ENCODE data around the gene RYR1.
"Not testable (repeated sequence)": the region's sequence is repeated elsewhere in the genome, so short reads cannot be mapped to it uniquely, and the experiment has no call there.

Gene RYR1

GRCh38 chr19:38577826-38578225 lies 144.3 kb downstream of the RYR1 start:
- no peak for DNase-seq

DNA sequence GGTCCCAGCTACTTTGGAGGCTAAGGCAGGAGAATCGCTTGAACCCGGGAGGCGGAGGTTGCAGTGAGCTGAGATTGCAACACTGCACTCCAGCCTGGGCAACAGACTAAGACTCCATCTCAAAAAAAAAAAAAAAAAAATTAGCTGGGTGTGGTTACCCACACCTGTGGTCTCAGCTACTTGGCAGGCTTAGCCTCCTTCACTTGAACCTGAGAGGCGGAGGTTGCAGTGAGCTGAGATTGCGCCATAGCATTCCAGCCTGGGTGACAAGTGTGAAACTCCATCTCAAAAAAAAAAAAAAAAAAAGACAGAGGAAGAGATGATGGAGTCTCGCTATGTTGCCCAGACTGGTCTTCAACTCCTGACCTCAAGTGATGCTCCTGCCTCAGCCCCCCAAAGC lies 145.8 kb downstream of the RYR1 start:
- DNase-seq: not testable (repeated sequence)

DNA sequence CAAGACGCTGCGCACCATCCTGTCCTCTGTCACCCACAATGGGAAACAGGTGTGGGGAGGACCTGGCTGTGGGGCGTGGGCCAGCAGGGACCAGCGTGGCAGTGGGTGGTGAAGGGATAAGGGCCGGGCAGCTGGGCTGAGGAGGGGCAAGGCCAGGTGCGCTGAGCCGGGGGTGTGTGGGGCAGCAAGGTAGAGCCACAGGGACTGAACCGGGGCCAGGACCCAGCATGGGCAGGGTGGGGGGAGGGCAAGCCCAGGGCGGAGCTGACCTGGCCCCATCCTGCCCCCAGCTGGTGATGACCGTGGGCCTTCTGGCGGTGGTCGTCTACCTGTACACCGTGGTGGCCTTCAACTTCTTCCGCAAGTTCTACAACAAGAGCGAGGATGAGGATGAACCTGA lies 146.6 kb downstream of the RYR1 start:
- DNase-seq: no peak

DNA sequence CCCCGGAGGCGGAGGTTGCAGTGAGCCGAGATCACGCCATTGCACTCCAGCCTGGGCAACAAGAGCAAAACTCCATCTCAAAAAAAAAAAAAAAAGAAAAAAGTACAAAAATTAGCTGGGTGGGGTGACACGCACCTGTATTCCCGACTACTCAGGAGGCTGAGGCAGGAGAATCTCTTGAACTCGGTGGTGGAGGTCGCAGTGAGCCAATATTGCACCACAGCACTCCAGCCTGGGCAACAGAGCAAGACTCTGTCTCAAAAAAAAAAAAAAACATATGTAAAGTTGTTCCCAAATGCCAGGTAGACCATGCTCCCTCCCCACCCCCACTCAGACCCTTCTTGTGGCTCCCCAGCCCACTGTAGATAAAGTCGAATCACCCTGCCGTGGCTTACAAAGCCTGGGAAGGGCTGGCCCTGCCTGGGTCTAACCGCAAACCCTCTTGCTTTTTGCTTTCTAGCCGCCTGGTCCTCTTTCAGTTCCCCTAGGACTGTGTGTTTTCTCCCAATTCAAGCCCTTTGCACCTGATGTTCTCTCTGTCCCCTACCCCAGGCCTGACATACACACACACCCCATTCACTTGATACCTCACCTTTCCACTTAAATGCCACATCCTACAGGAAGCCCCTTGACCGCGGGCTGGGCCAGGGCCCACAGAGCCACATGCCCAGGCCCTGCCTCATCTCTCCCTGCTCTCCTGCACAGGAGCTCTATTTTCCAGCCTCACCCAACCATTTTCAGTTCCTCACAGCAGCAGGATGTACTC lies 149.9 kb downstream of the RYR1 start:
- DNase-seq: no peak

DNA sequence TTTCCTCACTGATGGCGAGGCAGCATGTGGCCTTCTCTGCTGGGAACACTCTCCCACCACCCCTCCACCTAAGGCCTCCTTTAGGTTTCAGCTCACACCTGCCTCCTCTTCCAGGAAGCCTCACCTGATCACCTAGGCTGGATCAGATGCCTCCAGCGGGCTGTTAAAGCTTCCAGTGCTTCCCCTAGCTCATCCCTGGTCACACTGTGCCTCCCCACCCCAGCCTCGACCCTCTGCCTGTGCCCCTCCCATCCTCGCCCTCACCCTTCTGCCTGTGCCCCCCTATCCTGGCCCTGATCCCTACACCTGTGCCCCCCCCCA lies 150.5 kb downstream of the RYR1 start:
- no peak for DNase-seq

- no peak for DNase-seq
These were observed 154.1 kb downstream of the RYR1 start for GRCh38 chr19:38587562-38587961.

DNA sequence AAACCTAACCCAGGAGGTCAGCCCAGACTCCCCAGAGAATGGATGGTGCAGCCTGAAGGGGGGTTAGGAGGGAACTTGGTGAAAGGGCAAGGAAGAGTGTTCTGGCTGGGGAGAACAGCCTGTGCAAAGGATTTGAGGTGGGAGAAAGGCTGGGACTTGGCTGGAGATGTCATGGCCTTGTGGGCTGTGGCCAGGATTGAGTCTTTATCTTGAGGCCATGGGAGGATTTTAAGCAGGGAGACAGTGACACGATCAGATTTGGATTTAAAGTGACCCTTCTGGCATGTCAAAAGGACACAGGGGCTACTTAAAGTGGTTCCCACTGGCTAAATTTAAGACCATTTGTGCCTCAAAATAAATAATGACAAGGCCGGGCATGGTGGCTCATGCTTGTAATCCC lies 154.6 kb downstream of the RYR1 start:
- no peak for DNase-seq

- DNase-seq: no peak
These were observed 159.4 kb downstream of the RYR1 start for GRCh38 chr19:38592940-38593339.

- no peak for DNase-seq
These were observed 162.8 kb downstream of the RYR1 start for GRCh38 chr19:38596057-38596981.

- DNase-seq: no peak
These were observed 163.6 kb downstream of the RYR1 start for GRCh38 chr19:38597075-38597474.

DNA sequence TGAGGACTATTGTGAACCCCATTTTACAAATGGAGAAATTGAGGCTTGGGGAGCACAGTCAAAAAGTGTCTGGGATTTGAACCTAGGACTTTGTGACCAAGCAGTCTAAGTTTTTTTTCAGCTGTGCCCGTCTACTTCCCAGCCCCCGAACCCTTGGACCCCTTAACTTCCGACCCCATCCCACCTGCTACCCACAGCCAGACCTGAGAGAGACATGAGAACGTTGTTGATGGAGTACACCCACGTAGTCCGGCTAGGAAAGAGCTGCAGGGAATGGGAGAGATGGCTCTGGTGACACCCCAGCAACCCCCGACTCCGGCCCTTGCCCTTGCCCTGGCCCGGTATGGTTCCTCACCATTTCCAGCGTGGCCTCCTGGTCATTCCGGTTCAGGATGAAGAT lies 166.2 kb downstream of the RYR1 start:
- no peak for DNase-seq

- DNase-seq: not testable (repeated sequence)
These were observed 169.4 kb downstream of the RYR1 start for GRCh38 chr19:38602856-38603255.

- no peak for DNase-seq
These were observed 172.6 kb downstream of the RYR1 start for GRCh38 chr19:38606131-38606530.

- DNase-seq: no peak
These were observed 180.8 kb downstream of the RYR1 start for GRCh38 chr19:38614289-38614688.

GRCh38 chr19:38615007-38615581 lies 181.6 kb downstream of the RYR1 start:
- no peak for DNase-seq

DNA sequence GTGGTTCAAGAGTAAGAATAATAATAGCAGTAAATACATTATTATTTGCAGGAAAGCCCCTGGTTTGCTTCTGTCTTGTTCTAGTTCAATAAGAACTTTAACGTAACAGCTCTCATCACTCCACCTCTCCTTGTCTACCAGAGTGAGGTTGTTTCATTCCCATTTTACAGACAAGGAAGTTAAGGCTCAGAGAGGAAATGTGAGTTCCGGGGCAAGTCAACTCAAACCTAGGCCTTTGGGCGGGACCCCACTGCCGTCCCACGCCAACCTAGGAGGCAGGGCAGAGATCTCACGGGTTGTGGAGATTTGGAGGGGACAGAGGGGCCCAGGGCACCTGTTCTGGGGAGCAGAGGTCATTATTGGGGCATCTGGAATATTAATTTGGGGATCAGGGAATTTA lies 182.8 kb downstream of the RYR1 start:
- DNase-seq: no peak

DNA sequence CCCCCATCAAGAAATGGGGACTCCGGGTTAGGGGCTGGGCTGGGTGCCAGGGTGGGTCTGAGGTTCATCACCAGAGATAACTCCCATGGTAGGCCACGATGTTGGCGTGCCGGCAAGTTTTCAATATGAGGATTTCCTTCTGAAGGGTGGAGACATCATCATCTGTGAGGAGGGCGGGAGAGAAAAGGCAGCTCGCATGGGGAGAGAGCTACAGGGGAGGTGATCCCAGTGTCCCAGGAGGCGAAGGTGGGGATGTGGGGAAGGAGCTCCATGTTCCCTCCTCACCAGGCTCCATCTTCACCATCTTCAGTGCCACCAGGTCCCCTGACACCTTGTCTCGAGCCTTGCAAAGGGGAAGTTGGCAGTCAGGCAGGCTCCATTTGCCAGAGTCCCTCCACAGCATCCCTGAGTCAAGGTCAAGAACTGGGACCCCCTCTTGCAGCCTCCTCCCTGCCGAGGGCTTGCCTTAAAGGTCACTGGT lies 183.8 kb downstream of the RYR1 start:
- DNase-seq: no peak

GRCh38 chr19:38617764-38618589 lies 184.5 kb downstream of the RYR1 start, which contains the start of gene MAP4K1:
MAP4K1 (minus strand) TSS chr19:38617953; CDS start chr19:38617895, 58 bp downstream.
- no peak for DNase-seq

- DNase-seq: peak; percentile 99
These were observed 185.3 kb downstream of the RYR1 start, which contains the start of gene EIF3K for GRCh38 chr19:38618590-38619360. EIF3K (plus strand) TSS chr19:38619188; CDS start chr19:38619269, 81 bp downstream.

- DNase-seq: no peak
These were observed 186.1 kb downstream of the RYR1 start for GRCh38 chr19:38619361-38620174.

DNA sequence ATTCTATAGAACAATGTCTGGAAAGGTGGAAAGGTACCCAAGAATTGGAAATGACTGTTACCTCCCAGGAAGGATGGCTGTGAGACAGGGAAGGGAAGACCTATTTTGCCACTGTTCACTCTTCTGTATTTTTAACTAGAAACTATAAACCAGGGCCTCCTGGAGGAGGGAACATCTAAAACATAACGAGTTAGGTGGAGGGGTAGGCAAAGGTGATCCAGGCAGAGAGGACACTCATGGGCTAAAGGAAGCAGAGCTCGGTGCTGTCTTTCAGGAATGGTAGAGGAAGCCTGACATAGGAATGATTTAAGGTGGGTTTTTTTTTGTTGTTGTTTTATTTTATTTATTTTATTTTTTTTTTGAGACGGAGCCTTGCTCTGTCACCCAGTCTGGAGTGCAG lies 191.3 kb downstream of the RYR1 start:
- no peak for DNase-seq
